Liver (tissue), 9 donors: ENCODE results near the gene ACTL8. TPM values are rescaled to one million over a fixed set of nuclear protein-coding genes. Genes with fewer than 3 reads are reported as not detected.

Experiments used
- DNase-seq: peaks from one replicate; pipeline ENCODE4 v3.0.0-alpha.2; 2017; ENCODE audit warnings: low spot score
- H3K27ac ChIP-seq, 2 donors: one replicate each; pipeline ENCODE4 v1.7.0; 2013; ENCODE audit warnings: inconsistent platforms in 2 of 2, low read length in 2 of 2, control low read depth in 1 of 2, low read depth in 1 of 2, mild to moderate bottlenecking in 1 of 2
- H3K27me3 ChIP-seq, 4 donors: one replicate each; pipeline versions ENCODE4 v1.6.1 to v1.7.0; 2013; ENCODE audit warnings: low read length in 3 of 4, inconsistent platforms in 1 of 4, mild to moderate bottlenecking in 1 of 4, moderate library complexity in 1 of 4; ENCODE audit not compliant: control insufficient read depth in 4 of 4, insufficient read depth in 4 of 4
- H3K36me3 ChIP-seq, 4 donors: one replicate each; pipeline versions ENCODE4 v1.6.1 to v1.7.0; 2013; ENCODE audit warnings: low read length in 3 of 4, mild to moderate bottlenecking in 3 of 4, low read depth in 1 of 4, moderate library complexity in 1 of 4; ENCODE audit not compliant: control insufficient read depth in 4 of 4, insufficient read depth in 3 of 4
- H3K4me1 ChIP-seq, 4 donors: one replicate each; pipeline versions ENCODE4 v1.6.1 to v1.7.0; 2013; ENCODE audit warnings: low read length in 3 of 4, mild to moderate bottlenecking in 3 of 4, moderate library complexity in 1 of 4; ENCODE audit not compliant: control insufficient read depth in 4 of 4, insufficient read depth in 4 of 4
- H3K4me3 ChIP-seq, 3 donors: one replicate each; pipeline versions ENCODE4 v1.6.1 to v1.7.0; 2013; ENCODE audit warnings: low read length in 3 of 3, control low read depth in 1 of 3, low read depth in 1 of 3, mild to moderate bottlenecking in 1 of 3
- H3K9ac ChIP-seq, 2 donors: one replicate each; pipeline ENCODE4 v1.7.0; 2013; ENCODE audit warnings: low read length in 2 of 2, mild to moderate bottlenecking in 2 of 2, moderate library complexity in 2 of 2, control low read depth in 1 of 2, low read depth in 1 of 2
- H3K9me3 ChIP-seq, 4 donors: one replicate each; pipeline versions ENCODE4 v1.6.1 to v1.7.0; 2013; ENCODE audit warnings: low read length in 3 of 4; ENCODE audit not compliant: control insufficient read depth in 4 of 4
- EGR1 ChIP-seq, 2 donors: IDR thresholded peaks; 2 replicates each; pipeline ENCODE4 v1.6.1; 2016 to 2018; ENCODE audit warnings: antibody characterized with exemption in 2 of 2, low read depth in 2 of 2
- FOXA1 ChIP-seq: IDR thresholded peaks from 2 replicates; pipeline ENCODE4 v1.6.1; 2016; ENCODE audit warnings: antibody characterized with exemption
- FOXA2 ChIP-seq: IDR thresholded peaks from 2 replicates; pipeline ENCODE4 v1.6.1; 2016; ENCODE audit warnings: antibody characterized with exemption
- GABPA ChIP-seq, 2 donors: IDR thresholded peaks in 1 of 2; conservative IDR thresholded peaks in 1 of 2; 2 replicates each; pipeline ENCODE4 v1.6.1; 2016; ENCODE audit warnings: antibody characterized with exemption in 2 of 2, mild to moderate bottlenecking in 1 of 2, moderate library complexity in 1 of 2
- HNF4A ChIP-seq, 2 donors: conservative IDR thresholded peaks; 2 replicates each; pipeline ENCODE4 v1.6.1; 2016; ENCODE audit warnings: antibody characterized with exemption in 2 of 2, mild to moderate bottlenecking in 2 of 2
- HNF4G ChIP-seq: IDR thresholded peaks from 2 replicates; pipeline ENCODE4 v1.6.1; 2016; ENCODE audit warnings: antibody characterized with exemption
- JUND ChIP-seq, 2 donors: IDR thresholded peaks; 2 replicates each; pipeline ENCODE4 v1.6.1; 2016; ENCODE audit warnings: antibody characterized with exemption in 2 of 2
- NR2F2 ChIP-seq: IDR thresholded peaks from 2 replicates; pipeline ENCODE4 v1.6.1; 2016; ENCODE audit warnings: antibody characterized with exemption
- RAD21 ChIP-seq, 2 donors: IDR thresholded peaks; 2 replicates each; pipeline ENCODE4 v1.6.1; 2016; ENCODE audit warnings: antibody characterized with exemption in 2 of 2, mild to moderate bottlenecking in 2 of 2
- RXRA ChIP-seq, 2 donors: IDR thresholded peaks; 2 replicates each; pipeline ENCODE4 v1.6.1; 2017 to 2018; ENCODE audit warnings: antibody characterized with exemption in 2 of 2, mild to moderate bottlenecking in 1 of 2
- SP1 ChIP-seq: IDR thresholded peaks from 2 replicates; pipeline ENCODE4 v1.6.1; 2018; ENCODE audit warnings: antibody characterized with exemption, mild to moderate bottlenecking
- TAF1 ChIP-seq: conservative IDR thresholded peaks from 2 replicates; pipeline ENCODE4 v1.6.1; 2016; ENCODE audit warnings: antibody characterized with exemption, mild to moderate bottlenecking
- YY1 ChIP-seq: IDR thresholded peaks from 2 replicates; pipeline ENCODE4 v1.6.1; 2016; ENCODE audit warnings: antibody characterized with exemption, mild to moderate bottlenecking
- WGBS: extraction: QIAGEN DNeasy Blood & Tissue Kit; methylation state at CpG from one replicate; pipeline ENCODE4 v1.1.7; 2013; 5-methylcytosine and 5-hydroxymethylcytosine counted together
- polyA plus RNA-seq, 2 donors: library from polyadenylated mRNA; stranded (reverse) in 1 of 2; unstranded in 1 of 2; fragments of 200-250 nt in 1 of 2; fragments of >200 nt in 1 of 2; fragmentation: Nextera tagmentation in 1 of 2; extraction: Ambion mirVana in 1 of 2; gene quantifications; one replicate each; pipeline versions ENCODE4 v1.2.1 to v1.2.3, GENCODE V29; 2013 to 2015
- total RNA-seq, 2 donors: library from RNA; depleted of rRNA; stranded (reverse); fragments of >200 nt; gene quantifications; one replicate each; pipeline ENCODE4 v1.2.3, GENCODE V29; 2014
- TF ChIP-seq, protein P1 (sequence below): IDR thresholded peaks from 2 replicates; pipeline ENCODE4 v1.6.1; 2016; ENCODE audit warnings: antibody characterized with exemption
- TF ChIP-seq, protein P2 (sequence below): fragments of 150-350 bp; IDR thresholded peaks from 2 replicates; pipeline ENCODE4 v1.5.1; 2017; ENCODE audit warnings: improper control_type of control experiment, low read depth, low read length; ENCODE audit not compliant: missing input control
- TF ChIP-seq, protein P3 (sequence below): IDR thresholded peaks from 2 replicates; pipeline ENCODE4 v1.6.1; 2016; ENCODE audit warnings: antibody characterized with exemption
- TF ChIP-seq, protein P4 (sequence below): IDR thresholded peaks from 2 replicates; pipeline ENCODE4 v1.6.1; 2016; ENCODE audit warnings: antibody characterized with exemption, mild to moderate bottlenecking
- TF ChIP-seq, protein P5 (sequence below): IDR thresholded peaks from 2 replicates; pipeline ENCODE4 v1.6.1; 2016; ENCODE audit warnings: antibody characterized with exemption
- donor health status: healthy.
- donor health status: healthy.
- donor health status: healthy.
- donor health status: healthy.
- donor health status: healthy.

Gene ACTL8
- total and polyA plus RNA-seq, 4 donors = not detected

DNA sequence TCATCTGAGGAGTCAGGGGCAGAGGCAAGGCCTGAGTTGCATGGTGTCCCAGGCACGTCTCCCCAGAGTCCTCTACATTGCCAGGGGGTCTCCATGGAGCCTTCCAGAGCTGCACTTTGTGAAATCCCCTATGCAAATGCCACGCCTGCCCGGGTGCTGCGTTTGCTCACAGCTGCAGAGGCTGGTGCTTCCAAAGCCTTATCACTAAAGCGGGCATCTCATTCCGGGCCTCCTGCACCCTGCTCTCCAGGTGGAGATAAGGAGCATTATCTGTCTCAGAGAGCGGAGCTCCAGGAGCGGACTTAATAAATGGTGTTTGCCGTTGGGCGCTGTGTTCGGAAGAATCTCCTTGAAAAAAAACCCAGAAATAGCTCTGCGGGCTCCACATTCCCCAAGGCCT lies 25.9 kb upstream of the ACTL8 start:
- Histone ChIP-seq H3K27ac (no peak overlapping the region), H3K27me3 (no peaks in the 10 kb centered on the region), H3K9ac (no peak overlapping the region), H3K4me1 (no peaks in the 10 kb centered on the region), H3K4me3 (no peak overlapping the region), H3K9me3 (no peaks in the 10 kb centered on the region), H3K36me3 (no peaks in the 10 kb centered on the region)
- DNase-seq = no peak
- 72% methylated on average over 12 of the region's 12 CpGs for WGBS
- no peak for TF ChIP-seq RAD21 (IDR thresholded peaks at IDR 0.05)
- TF ChIP-seq, protein P1, sequence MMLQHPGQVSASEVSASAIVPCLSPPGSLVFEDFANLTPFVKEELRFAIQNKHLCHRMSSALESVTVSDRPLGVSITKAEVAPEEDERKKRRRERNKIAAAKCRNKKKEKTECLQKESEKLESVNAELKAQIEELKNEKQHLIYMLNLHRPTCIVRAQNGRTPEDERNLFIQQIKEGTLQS = no peak
- no peak for TF ChIP-seq HNF4G
- TF ChIP-seq, protein P2, sequence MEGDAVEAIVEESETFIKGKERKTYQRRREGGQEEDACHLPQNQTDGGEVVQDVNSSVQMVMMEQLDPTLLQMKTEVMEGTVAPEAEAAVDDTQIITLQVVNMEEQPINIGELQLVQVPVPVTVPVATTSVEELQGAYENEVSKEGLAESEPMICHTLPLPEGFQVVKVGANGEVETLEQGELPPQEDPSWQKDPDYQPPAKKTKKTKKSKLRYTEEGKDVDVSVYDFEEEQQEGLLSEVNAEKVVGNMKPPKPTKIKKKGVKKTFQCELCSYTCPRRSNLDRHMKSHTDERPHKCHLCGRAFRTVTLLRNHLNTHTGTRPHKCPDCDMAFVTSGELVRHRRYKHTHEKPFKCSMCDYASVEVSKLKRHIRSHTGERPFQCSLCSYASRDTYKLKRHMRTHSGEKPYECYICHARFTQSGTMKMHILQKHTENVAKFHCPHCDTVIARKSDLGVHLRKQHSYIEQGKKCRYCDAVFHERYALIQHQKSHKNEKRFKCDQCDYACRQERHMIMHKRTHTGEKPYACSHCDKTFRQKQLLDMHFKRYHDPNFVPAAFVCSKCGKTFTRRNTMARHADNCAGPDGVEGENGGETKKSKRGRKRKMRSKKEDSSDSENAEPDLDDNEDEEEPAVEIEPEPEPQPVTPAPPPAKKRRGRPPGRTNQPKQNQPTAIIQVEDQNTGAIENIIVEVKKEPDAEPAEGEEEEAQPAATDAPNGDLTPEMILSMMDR = no peak
- TF ChIP-seq, protein P3, sequence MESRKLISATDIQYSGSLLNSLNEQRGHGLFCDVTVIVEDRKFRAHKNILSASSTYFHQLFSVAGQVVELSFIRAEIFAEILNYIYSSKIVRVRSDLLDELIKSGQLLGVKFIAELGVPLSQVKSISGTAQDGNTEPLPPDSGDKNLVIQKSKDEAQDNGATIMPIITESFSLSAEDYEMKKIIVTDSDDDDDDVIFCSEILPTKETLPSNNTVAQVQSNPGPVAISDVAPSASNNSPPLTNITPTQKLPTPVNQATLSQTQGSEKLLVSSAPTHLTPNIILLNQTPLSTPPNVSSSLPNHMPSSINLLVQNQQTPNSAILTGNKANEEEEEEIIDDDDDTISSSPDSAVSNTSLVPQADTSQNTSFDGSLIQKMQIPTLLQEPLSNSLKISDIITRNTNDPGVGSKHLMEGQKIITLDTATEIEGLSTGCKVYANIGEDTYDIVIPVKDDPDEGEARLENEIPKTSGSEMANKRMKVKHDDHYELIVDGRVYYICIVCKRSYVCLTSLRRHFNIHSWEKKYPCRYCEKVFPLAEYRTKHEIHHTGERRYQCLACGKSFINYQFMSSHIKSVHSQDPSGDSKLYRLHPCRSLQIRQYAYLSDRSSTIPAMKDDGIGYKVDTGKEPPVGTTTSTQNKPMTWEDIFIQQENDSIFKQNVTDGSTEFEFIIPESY = no peak
- TF ChIP-seq NR2F2 = no peak
- TF ChIP-seq, protein P4, sequence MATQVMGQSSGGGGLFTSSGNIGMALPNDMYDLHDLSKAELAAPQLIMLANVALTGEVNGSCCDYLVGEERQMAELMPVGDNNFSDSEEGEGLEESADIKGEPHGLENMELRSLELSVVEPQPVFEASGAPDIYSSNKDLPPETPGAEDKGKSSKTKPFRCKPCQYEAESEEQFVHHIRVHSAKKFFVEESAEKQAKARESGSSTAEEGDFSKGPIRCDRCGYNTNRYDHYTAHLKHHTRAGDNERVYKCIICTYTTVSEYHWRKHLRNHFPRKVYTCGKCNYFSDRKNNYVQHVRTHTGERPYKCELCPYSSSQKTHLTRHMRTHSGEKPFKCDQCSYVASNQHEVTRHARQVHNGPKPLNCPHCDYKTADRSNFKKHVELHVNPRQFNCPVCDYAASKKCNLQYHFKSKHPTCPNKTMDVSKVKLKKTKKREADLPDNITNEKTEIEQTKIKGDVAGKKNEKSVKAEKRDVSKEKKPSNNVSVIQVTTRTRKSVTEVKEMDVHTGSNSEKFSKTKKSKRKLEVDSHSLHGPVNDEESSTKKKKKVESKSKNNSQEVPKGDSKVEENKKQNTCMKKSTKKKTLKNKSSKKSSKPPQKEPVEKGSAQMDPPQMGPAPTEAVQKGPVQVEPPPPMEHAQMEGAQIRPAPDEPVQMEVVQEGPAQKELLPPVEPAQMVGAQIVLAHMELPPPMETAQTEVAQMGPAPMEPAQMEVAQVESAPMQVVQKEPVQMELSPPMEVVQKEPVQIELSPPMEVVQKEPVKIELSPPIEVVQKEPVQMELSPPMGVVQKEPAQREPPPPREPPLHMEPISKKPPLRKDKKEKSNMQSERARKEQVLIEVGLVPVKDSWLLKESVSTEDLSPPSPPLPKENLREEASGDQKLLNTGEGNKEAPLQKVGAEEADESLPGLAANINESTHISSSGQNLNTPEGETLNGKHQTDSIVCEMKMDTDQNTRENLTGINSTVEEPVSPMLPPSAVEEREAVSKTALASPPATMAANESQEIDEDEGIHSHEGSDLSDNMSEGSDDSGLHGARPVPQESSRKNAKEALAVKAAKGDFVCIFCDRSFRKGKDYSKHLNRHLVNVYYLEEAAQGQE = no peak
- no peak for TF ChIP-seq YY1
- no peak for TF ChIP-seq JUND (IDR thresholded peaks at IDR 0.05)
- TF ChIP-seq FOXA2 = no peak
- TF ChIP-seq RXRA (IDR thresholded peaks at IDR 0.05) = no peak
- no peak for TF ChIP-seq SP1
- no peak for TF ChIP-seq FOXA1
- no peak for TF ChIP-seq HNF4A (conservative IDR thresholded peaks at IDR 0.05)
- no peak for TF ChIP-seq GABPA (IDR thresholded peaks at IDR 0.05 in 1 of 2, conservative IDR thresholded peaks at IDR 0.05 in 1 of 2)
- TF ChIP-seq, protein P5, sequence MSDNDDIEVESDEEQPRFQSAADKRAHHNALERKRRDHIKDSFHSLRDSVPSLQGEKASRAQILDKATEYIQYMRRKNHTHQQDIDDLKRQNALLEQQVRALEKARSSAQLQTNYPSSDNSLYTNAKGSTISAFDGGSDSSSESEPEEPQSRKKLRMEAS = no peak
- no peak for TF ChIP-seq EGR1 (IDR thresholded peaks at IDR 0.05; ENCODE audit: low read depth in 2 of 2)
- no peak for TF ChIP-seq TAF1
